Keratinocyte (primary cell): ENCODE results near the gene KIF5A.

Experiments used
- CTCF ChIP-seq, 3 experiments: IDR thresholded peaks in 1 of 3; conservative IDR thresholded peaks in 1 of 3; optimal IDR thresholded peaks in 1 of 3; 2 replicates in 2 of 3; 3 replicates in 1 of 3; pipeline versions ENCODE3 to v1.5.1; 2011; ENCODE audit warnings: low read length in 3 of 3, mild to moderate bottlenecking in 3 of 3, moderate library complexity in 2 of 3, control low read depth in 1 of 3, inconsistent platforms in 1 of 3; ENCODE audit not compliant: insufficient read depth in 2 of 3; ENCODE audit errors: extremely low read depth in 1 of 3
- EZH2 ChIP-seq: IDR thresholded peaks from one replicate; pipeline ENCODE4 v1.6.1; 2012; ENCODE audit warnings: inconsistent platforms, mild to moderate bottlenecking, low read length, moderate library complexity

DNA sequence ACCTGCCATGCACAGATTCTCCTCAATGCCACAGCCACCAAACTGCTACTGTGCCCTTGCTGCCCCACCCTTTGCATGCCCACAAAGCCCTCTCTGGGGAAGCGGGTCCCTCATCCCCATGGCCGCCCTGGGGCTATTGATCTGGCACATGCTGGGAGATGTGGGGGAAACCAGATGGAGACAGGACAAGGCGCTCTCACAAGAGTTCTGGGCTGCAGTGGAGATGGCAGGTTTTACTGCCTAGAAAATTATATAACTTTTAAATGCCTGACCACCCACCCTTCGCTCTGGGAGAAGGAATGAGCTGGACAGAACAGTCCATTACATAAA lies 30.6 kb downstream of the KIF5A start:
- TF ChIP-seq CTCF (optimal IDR thresholded peaks at IDR 0.05 in 1 of 3, IDR thresholded peaks at IDR 0.05 in 1 of 3, conservative IDR thresholded peaks at IDR 0.05 in 1 of 3; ENCODE audit: extremely low read depth in 1 of 3, insufficient read depth in 2 of 3, low read length in 3 of 3) (no peak), EZH2 (no peak)
